DND-41 (cell line): Measurements from ENCODE around the gene LLGL2.

ENCODE experiments used
- ATAC-seq: fragments of 200-7000 bp; cut with Tn5 transposase; 3 replicates; pipeline ENCODE4 v1.9.1; 2021; ENCODE audit warnings: low read depth; ENCODE audit not compliant: insufficient read depth
- DNase-seq: peaks from one replicate; pipeline ENCODE4 v3.0.0-alpha.2; 2020
- H2AFZ ChIP-seq: 2 replicates; pipeline ENCODE4 v1.6.0; 2012; ENCODE audit warnings: low read depth, low read length
- H3K27ac ChIP-seq: 2 replicates; pipeline ENCODE4 v1.5.1; 2012; ENCODE audit warnings: low read length, inconsistent platforms
- H3K27me3 ChIP-seq: fragments of 200-600 bp; sonication (generic); 2 replicates; pipeline ENCODE4 v1.6.0; 2012; ENCODE audit warnings: low read length, mild to moderate bottlenecking, inconsistent platforms; ENCODE audit not compliant: insufficient read depth, poor library complexity
- H3K36me3 ChIP-seq: 2 replicates; pipeline ENCODE4 v1.5.1; 2012; ENCODE audit warnings: low read length, inconsistent platforms; ENCODE audit not compliant: insufficient read depth
- H3K4me1 ChIP-seq: 2 replicates; pipeline ENCODE4 v1.5.1; 2012; ENCODE audit warnings: mild to moderate bottlenecking, low read length; ENCODE audit not compliant: insufficient read depth
- H3K4me2 ChIP-seq: 2 replicates; pipeline ENCODE4 v1.6.0; 2012; ENCODE audit warnings: mild to moderate bottlenecking, moderate library complexity, low read length, inconsistent platforms; ENCODE audit not compliant: insufficient read depth
- H3K4me3 ChIP-seq, 2 experiments: fragments of 200-600 bp in 1 of 2; shearing (Covaris generic) in 1 of 2; 2 replicates each; pipeline ENCODE4 v1.5.1; 2012 to 2016; ENCODE audit warnings: inconsistent platforms in 2 of 2, low read length in 2 of 2, mild to moderate bottlenecking in 2 of 2, low read depth in 1 of 2, moderate library complexity in 1 of 2
- H3K79me2 ChIP-seq: 2 replicates; pipeline ENCODE4 v1.6.0; 2012; ENCODE audit warnings: low read length, inconsistent platforms; ENCODE audit not compliant: insufficient read depth
- H3K9ac ChIP-seq: 2 replicates; pipeline ENCODE4 v1.6.0; 2012; ENCODE audit warnings: low read depth, mild to moderate bottlenecking, inconsistent platforms, low read length, moderate library complexity
- H3K9me3 ChIP-seq: 2 replicates; pipeline ENCODE4 v1.5.1; 2012; ENCODE audit warnings: low read length, moderate library complexity, mild to moderate bottlenecking, inconsistent platforms; ENCODE audit not compliant: insufficient read depth, severe bottlenecking
- H4K20me1 ChIP-seq: 2 replicates; pipeline ENCODE4 v1.6.0; 2012; ENCODE audit warnings: low read length; ENCODE audit not compliant: insufficient read depth
- CTCF ChIP-seq: IDR thresholded peaks from 2 replicates; pipeline ENCODE4 v1.5.1; 2012; ENCODE audit warnings: borderline replicate concordance, low read length, moderate library complexity, mild to moderate bottlenecking; ENCODE audit not compliant: poor library complexity, severe bottlenecking; ENCODE audit errors: extremely low read depth
- EZH2 ChIP-seq: IDR thresholded peaks from 3 replicates; pipeline ENCODE4 v1.6.1; 2012; ENCODE audit warnings: borderline replicate concordance, low read depth, mild to moderate bottlenecking, moderate library complexity, low read length, inconsistent platforms; ENCODE audit not compliant: severe bottlenecking

The LLGL2 gene

GRCh38 chr17:75507733-75508719, 17.5 kb upstream of the LLGL2 start:
- H3K36me3 ChIP-seq = peaks cover 65% of the 10 kb centered on the region

GRCh38 chr17:75508931-75509361, 16.6 kb upstream of the LLGL2 start:
- Histone ChIP-seq H3K27me3 (no peaks in the 10 kb centered on the region), H3K4me3 (no peak overlapping the region), H3K79me2 (peaks cover 15% of the 10 kb centered on the region), H3K4me2 (no peak overlapping the region), H3K4me1 (peaks cover 23% of the 10 kb centered on the region), H4K20me1 (peaks cover 34% of the 10 kb centered on the region), H2AFZ (no peak overlapping the region), H3K36me3 (peaks cover 65% of the 10 kb centered on the region), H3K9ac (no peak overlapping the region), H3K9me3 (no peaks in the 10 kb centered on the region), H3K27ac (no peak overlapping the region)
- ATAC-seq = no peak
- TF ChIP-seq CTCF = no peak
- no peak for TF ChIP-seq EZH2
- no peak for DNase-seq

More at GRCh38 chr17:75507733-75508719, 17.5 kb upstream of the LLGL2 start:
- no peak for DNase-seq
- 0 out of 2 replicates have a peak, but pooled peaks cover 7% of the 10 kb centered on the region for H3K79me2 ChIP-seq
- ATAC-seq = no peak
- H3K4me2 ChIP-seq = no peak overlapping the region
- no peaks in the 10 kb centered on the region for H3K27me3 ChIP-seq
- H2AFZ ChIP-seq = no peak overlapping the region
- no peak overlapping the region for H3K4me3 ChIP-seq
- H3K9ac ChIP-seq = no peak overlapping the region
- peaks cover 32% of the 10 kb centered on the region for H4K20me1 ChIP-seq
- peaks cover 14% of the 10 kb centered on the region for H3K4me1 ChIP-seq
- H3K9me3 ChIP-seq = no peaks in the 10 kb centered on the region
- no peak overlapping the region for H3K27ac ChIP-seq
- TF ChIP-seq CTCF (no peak), EZH2 (no peak)

GRCh38 chr17:75509528-75510258, 15.8 kb upstream of the LLGL2 start:
- H3K9me3 ChIP-seq = no peaks in the 10 kb centered on the region
- H3K9ac ChIP-seq = no peak overlapping the region
- no peak overlapping the region for H3K4me3 ChIP-seq
- H4K20me1 ChIP-seq = peaks cover 36% of the 10 kb centered on the region
- H3K27me3 ChIP-seq = no peaks in the 10 kb centered on the region
- ATAC-seq = no peak
- peaks cover 22% of the 10 kb centered on the region for H3K79me2 ChIP-seq
- no peak overlapping the region for H3K27ac ChIP-seq
- TF ChIP-seq CTCF = no peak
- TF ChIP-seq EZH2 = no peak
- peaks cover 30% of the 10 kb centered on the region for H3K4me1 ChIP-seq
- DNase-seq = no peak
- peaks cover 58% of the 10 kb centered on the region for H3K36me3 ChIP-seq
- H2AFZ ChIP-seq = no peak overlapping the region
- no peak overlapping the region for H3K4me2 ChIP-seq
